PC-9 (cell line): Measurements from ENCODE around the gene L3HYPDH. TPM values are rescaled to one million over a fixed set of nuclear protein-coding genes. Genes with fewer than 3 reads are reported as not detected.

ENCODE experiments used
- BruUV-seq: library from RNA; stranded (reverse); fragments of 400-500 nt; replicated peaks from 2 replicates; lab custom pipeline; 2021; lab: Mats Ljungman, UMichigan
- CTCF ChIA-PET: fragments of 300-600 bp; sonication (Branson Sonifier 250); formaldehyde crosslinking; loops from one replicate; lab custom pipeline; 2022; ENCODE audit warnings: antibody characterized with exemption; lab: Charles Lee
- POLR2A ChIA-PET: fragments of 300-600 bp; sonication (Branson Sonifier 250); formaldehyde crosslinking; loops from one replicate; lab custom pipeline; 2022; ENCODE audit warnings: antibody characterized with exemption; ENCODE audit not compliant: unreplicated experiment; lab: Charles Lee
- DNase-seq, 2 experiments: peaks; one replicate each; pipeline versions ENCODE4 v3.0.0 to v3.0.0-alpha.2; 2015 to 2022; ENCODE audit warnings: mixed read lengths in 1 of 2
- H2AFZ ChIP-seq: fragments of 200-600 bp; sonication (generic); 2 replicates; pipeline ENCODE4 v1.8.1; 2017; ENCODE audit warnings: antibody characterized with exemption
- H3F3A ChIP-seq: fragments of 200-600 bp; sonication (generic); 2 replicates; pipeline ENCODE4 v1.8.1; 2017; ENCODE audit warnings: antibody characterized with exemption, mild to moderate bottlenecking, low read depth; ENCODE audit not compliant: insufficient read depth
- H3K27ac ChIP-seq: fragments of 200-600 bp; sonication (generic); 2 replicates; pipeline ENCODE4 v1.6.1; 2016; ENCODE audit warnings: mixed run types
- H3K27me3 ChIP-seq: fragments of 200-600 bp; sonication (generic); 2 replicates; pipeline ENCODE4 v1.6.1; 2016; ENCODE audit warnings: low read depth, mixed run types; ENCODE audit not compliant: insufficient read depth
- H3K36me3 ChIP-seq: fragments of 200-600 bp; sonication (generic); 2 replicates; pipeline ENCODE4 v1.6.1; 2016; ENCODE audit warnings: low read depth, mixed run types
- H3K4me1 ChIP-seq: fragments of 200-600 bp; sonication (generic); replicated peaks from 2 replicates; pipeline ENCODE4 v1.6.1; 2016; ENCODE audit warnings: mixed run types; ENCODE audit not compliant: insufficient read depth
- H3K4me2 ChIP-seq: fragments of 200-600 bp; sonication (generic); 2 replicates; pipeline ENCODE4 v1.6.1; 2017; ENCODE audit warnings: mixed run types
- H3K4me3 ChIP-seq: fragments of 200-600 bp; sonication (generic); 2 replicates; pipeline ENCODE4 v1.6.1; 2016; ENCODE audit warnings: mixed run types
- H3K79me2 ChIP-seq: fragments of 200-600 bp; sonication (generic); 2 replicates; pipeline ENCODE4 v1.6.1; 2017; ENCODE audit warnings: low read depth, mixed run types
- H3K9me2 ChIP-seq: fragments of 200-600 bp; sonication (generic); 2 replicates; pipeline ENCODE4 v1.8.1; 2017; ENCODE audit warnings: mild to moderate bottlenecking; ENCODE audit not compliant: insufficient read depth
- H3K9me3 ChIP-seq: fragments of 200-600 bp; sonication (generic); 2 replicates; pipeline ENCODE4 v1.8.1; 2016; ENCODE audit warnings: low read depth; ENCODE audit not compliant: insufficient read depth
- H4K20me1 ChIP-seq: fragments of 200-600 bp; sonication (generic); 2 replicates; pipeline ENCODE4 v1.8.1; 2017; ENCODE audit not compliant: insufficient read depth
- CTCF ChIP-seq: fragments of 200-600 bp; sonication (generic); conservative IDR thresholded peaks from 2 replicates; pipeline ENCODE4 v1.6.1; 2017; ENCODE audit warnings: mixed run types, antibody characterized with exemption, mild to moderate bottlenecking, moderate library complexity
- EZH2 ChIP-seq: fragments of 200-600 bp; sonication (generic); IDR thresholded peaks from 2 replicates; pipeline ENCODE4 v1.8.0; 2017; ENCODE audit warnings: antibody characterized with exemption, low read depth
- intact Hi-C: fragments of 100-400 bp; cut with micrococcal nuclease; formaldehyde crosslinking; loops from one replicate; pipeline ENCODE4 v1.10.0; 2022; ENCODE audit not compliant: unreplicated experiment
- total RNA-seq: library from RNA; stranded (reverse); gene quantifications from 2 replicates; pipeline ENCODE4 v1.2.3, GENCODE V29; 2021

L3HYPDH gene
- total RNA-seq, 1 experiment from 2014 or later = 121 TPM

DNA sequence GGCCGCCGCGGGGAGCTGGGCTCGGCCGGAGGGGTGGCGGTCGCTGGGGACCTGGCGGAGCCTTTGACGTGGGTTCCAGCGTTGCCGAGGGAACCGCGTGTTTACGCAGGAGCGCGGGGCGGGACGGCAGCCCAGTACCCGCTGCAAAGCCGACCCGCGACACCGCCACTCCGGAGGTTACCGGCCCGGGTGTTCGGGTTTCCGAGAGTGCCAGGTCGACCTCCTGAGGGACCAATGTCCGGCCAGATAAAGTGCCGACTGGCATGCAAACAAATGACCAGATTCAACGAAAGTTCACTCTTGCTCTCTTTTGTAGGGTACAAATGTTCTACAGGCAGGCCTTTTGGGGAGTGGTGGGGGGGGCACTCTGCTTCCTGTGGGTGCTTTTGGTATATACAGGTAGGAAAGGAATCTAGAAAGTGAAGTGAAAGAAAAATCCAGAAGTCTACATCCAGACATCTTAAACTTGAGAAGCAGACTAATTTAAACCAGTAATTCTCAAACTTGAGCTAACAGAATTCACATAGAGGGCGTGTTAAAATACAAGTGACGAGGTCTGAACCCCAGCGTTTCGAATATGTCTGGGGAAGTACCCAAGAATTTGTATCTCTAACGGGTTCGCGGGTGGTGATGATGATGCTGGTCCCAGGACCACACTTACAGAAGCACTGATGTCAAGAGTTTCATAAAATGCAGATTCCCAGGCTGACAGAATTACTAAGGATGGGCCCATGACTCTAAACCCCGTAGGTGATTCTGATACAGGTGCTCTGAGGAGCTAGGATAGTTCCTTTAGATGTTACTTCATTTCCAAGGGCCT is 18.7 kb downstream of the L3HYPDH start, which contains the start of gene GPR135:
Gene GPR135, minus strand, starts transcription at position 65 of the 820 bp plus-strand sequence. CDS start 154 bp downstream, outside the sequence.
- Histone ChIP-seq H3K9me2 (no peaks in the 10 kb centered on the region), H4K20me1 (no peaks in the 10 kb centered on the region), H3K4me3 (no peak within 1 kb of the TSS), H3K27ac (no peak within 1 kb of the TSS), H3F3A (no peaks in the 10 kb centered on the region; the same call in 1 of the 2 replicates), H3K79me2 (no peaks in the 10 kb centered on the region), H2AFZ (no peak within 1 kb of the TSS), H3K27me3 (no peaks in the 10 kb centered on the region), H3K4me1 (no peaks in the 10 kb centered on the region), H3K4me2 (no peak within 1 kb of the TSS), H3K9me3 (no peaks in the 10 kb centered on the region), H3K36me3 (peaks cover 14% of the 10 kb centered on the region)
- no peak for DNase-seq
- TF ChIP-seq EZH2 (no peak), CTCF (no peak)
- POLR2A ChIA-PET = no interaction called here
- CTCF ChIA-PET = no interaction called here
- intact Hi-C loops = no loop called here
- no TSS peak for BruUV-seq

DNA sequence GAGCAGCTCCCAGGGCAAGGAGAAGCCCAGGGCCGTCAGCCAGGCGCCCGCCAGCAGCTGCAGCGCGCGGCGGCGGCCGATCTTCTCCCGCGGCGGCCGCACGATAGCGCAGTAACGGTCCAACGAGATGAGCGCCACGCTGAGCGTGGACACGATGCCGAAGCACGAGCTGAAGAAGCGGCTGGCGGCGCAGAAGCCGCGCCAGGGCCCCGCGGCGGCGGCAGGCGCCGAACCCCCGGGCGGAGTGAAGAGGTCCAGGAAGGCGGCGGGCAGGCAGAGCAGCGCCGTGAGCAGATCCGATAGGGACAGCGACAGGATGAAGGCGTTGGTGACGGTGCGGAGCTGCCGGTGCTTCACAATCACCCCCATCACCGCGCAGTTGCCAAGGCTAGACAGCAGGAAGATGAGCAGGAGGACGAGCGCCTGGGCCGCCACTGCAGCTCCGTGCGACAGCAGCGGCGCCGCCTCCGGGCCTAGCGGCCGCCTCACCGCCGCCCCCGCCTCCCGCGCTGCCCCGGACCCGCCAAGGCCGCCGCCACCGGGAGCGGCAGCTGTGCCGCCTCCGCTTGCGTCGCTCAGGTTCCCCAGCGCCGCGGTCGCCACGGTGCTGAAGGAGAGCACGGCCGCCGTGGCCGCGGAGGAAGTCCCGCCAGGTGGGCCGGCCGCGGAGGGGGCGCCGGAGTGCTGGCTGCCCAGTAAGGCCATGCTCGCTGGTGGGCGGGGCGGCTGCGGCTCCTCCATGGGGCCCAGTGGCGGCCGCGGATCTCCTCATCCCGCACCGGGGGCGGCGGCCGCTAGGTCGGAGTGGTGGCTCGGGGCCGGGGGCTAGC is 19.5 kb downstream of the L3HYPDH start:
- Histone ChIP-seq H3K4me3 (no peak overlapping the region), H3K9me2 (no peaks in the 10 kb centered on the region), H3K4me1 (no peaks in the 10 kb centered on the region), H4K20me1 (no peaks in the 10 kb centered on the region), H3K9me3 (no peaks in the 10 kb centered on the region), H3K27ac (no peak overlapping the region), H3K36me3 (peaks cover 19% of the 10 kb centered on the region), H3K4me2 (no peak overlapping the region), H3K79me2 (no peaks in the 10 kb centered on the region), H2AFZ (no peak overlapping the region), H3K27me3 (no peaks in the 10 kb centered on the region), H3F3A (no peaks in the 10 kb centered on the region; the same call in 1 of the 2 replicates)
- no TSS peak for BruUV-seq
- intact Hi-C loops = no loop called here
- DNase-seq = no peak
- TF ChIP-seq CTCF = no peak
- TF ChIP-seq EZH2 = no peak
- CTCF ChIA-PET = no interaction called here
- POLR2A ChIA-PET = no interaction called here

DNA sequence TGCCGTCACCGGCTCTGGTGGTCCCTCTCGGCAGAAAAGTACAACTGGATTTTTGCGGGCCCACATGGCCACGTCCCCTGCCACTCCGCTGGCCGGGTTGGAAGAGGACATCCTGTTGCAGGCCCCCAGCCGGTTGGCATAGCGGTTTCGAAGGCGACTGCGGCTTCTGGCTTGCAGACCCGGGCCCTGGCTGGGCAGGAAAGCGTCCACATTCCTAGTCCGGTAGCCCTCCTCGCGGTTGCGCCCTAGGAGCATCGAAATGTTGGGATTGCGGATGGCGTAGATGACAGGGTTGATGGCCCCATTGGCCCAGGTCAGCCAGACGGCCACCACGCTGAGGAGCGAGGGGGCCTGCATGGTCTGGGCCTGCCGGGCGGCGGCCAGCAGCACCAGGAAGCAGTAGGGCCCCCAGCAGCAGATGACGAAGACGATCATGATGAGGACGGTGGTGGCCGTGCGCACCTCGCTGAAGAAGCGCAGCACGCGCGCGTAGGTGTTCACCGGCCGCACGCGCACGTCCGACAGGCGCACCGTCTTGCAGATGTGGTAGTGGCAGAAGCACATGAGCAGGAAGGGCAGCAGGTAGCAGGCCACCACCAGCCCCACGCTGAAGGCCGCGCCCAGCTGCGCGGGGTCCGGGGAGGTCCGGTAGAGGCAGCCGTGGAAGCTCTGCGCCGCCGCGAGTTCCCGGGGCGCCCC is 20.3 kb downstream of the L3HYPDH start:
- peaks cover 19% of the 10 kb centered on the region for H3K36me3 ChIP-seq
- no peak for DNase-seq
- H3K9me2 ChIP-seq = no peaks in the 10 kb centered on the region
- ChIA-PET CTCF (no interaction called here), POLR2A (no interaction called here)
- no peak overlapping the region for H3K27ac ChIP-seq
- no peak overlapping the region for H3K4me3 ChIP-seq
- H2AFZ ChIP-seq = no peak overlapping the region
- H3K27me3 ChIP-seq = no peaks in the 10 kb centered on the region
- intact Hi-C loops = no loop called here
- no peaks in the 10 kb centered on the region for H4K20me1 ChIP-seq
- H3F3A ChIP-seq = no peaks in the 10 kb centered on the region; the same call in 1 of the 2 replicates
- no peaks in the 10 kb centered on the region for H3K4me1 ChIP-seq
- no peaks in the 10 kb centered on the region for H3K79me2 ChIP-seq
- H3K4me2 ChIP-seq = no peak overlapping the region
- H3K9me3 ChIP-seq = no peaks in the 10 kb centered on the region
- no peak for TF ChIP-seq EZH2
- TF ChIP-seq CTCF = no peak
- no TSS peak for BruUV-seq
